ENCODE measurements around the gene ST8SIA1. TPM values are rescaled to one million over a fixed set of nuclear protein-coding genes. Genes with fewer than 3 reads are reported as not detected.

Gene ST8SIA1
- total RNA-seq, 1 experiment from 2014 or later, result not detected

- Histone ChIP-seq H3K9me3 (ENCODE audit: control insufficient read depth, low read depth, low read length) (no peaks in the 10 kb centered on the region), H3K4me2 (ENCODE audit: insufficient read depth, insufficient read length, low read length) (no peak overlapping the region), H4K8ac (replicated peaks; ENCODE audit: insufficient read length, low read depth, low read length) (no peak overlapping the region), H3K4ac (ENCODE audit: low read depth, low read length) (no peak overlapping the region), H2AFZ (ENCODE audit: low read length) (no peak overlapping the region), H2BK120ac (ENCODE audit: low read depth, low read length, poor library complexity, severe bottlenecking) (no peak overlapping the region), H3K27ac (ENCODE audit: insufficient read length, low read depth, low read length) (no peak overlapping the region), H2BK15ac (ENCODE audit: low read depth, low read length) (no peak overlapping the region), H4K20me1 (ENCODE audit: control insufficient read depth, insufficient read depth, insufficient read length) (no peaks in the 10 kb centered on the region), H3K4me1 (ENCODE audit: insufficient read depth, low read length) (no peaks in the 10 kb centered on the region), H2BK5ac (ENCODE audit: insufficient read length, low read length) (no peak overlapping the region), H3K23ac (ENCODE audit: insufficient read length, low read depth, low read length) (no peak overlapping the region), H3T11ph (ENCODE audit: low read length) (no peak overlapping the region), H3K79me2 (ENCODE audit: insufficient read depth, low read length) (no peaks in the 10 kb centered on the region), H3K27me3 (ENCODE audit: insufficient read depth, low read length) (no peaks in the 10 kb centered on the region), H3K23me2 (ENCODE audit: insufficient read length, low read depth, low read length, poor library complexity, severe bottlenecking) (no peaks in the 10 kb centered on the region), H3K79me1 (ENCODE audit: insufficient read depth, low read depth, low read length, poor library complexity, severe bottlenecking) (no peaks in the 10 kb centered on the region), H2BK20ac (ENCODE audit: low read depth, low read length, poor library complexity, severe bottlenecking) (no peak overlapping the region), H3K56ac (ENCODE audit: insufficient read length, low read depth, low read length) (no peak overlapping the region), H3K14ac (ENCODE audit: insufficient read depth, low read length) (no peak overlapping the region), H4K5ac (ENCODE audit: insufficient read length, low read depth, low read length) (no peak overlapping the region), H3K9ac (ENCODE audit: extremely low read depth, insufficient read length, low read length) (no peak overlapping the region), H2AK5ac (ENCODE audit: insufficient read length, low read length) (no peak overlapping the region), H3K18ac (ENCODE audit: insufficient read length, low read depth, low read length) (no peak overlapping the region), H4K91ac (ENCODE audit: insufficient read length, low read depth, low read length) (no peak overlapping the region), H2BK12ac (ENCODE audit: insufficient read length, low read depth, low read length) (no peak overlapping the region)
- TF ChIP-seq CTCF (conservative IDR thresholded peaks at IDR 0.05), result no peak
- WGBS (ENCODE audit: extremely low coverage, insufficient read length, low lambda C conversion rate), result no CpG with 5 or more reads among the region's 1 CpG
- no peaks in the 10 kb centered on the region for H3K4me1 Mint-ChIP-seq
- no peaks in the 10 kb centered on the region; a peak in 1 of 5 replicates for H3K9me3 Mint-ChIP-seq
- no peak for DNase-seq
- H3K36me3 Mint-ChIP-seq (ENCODE audit: insufficient read depth in 1 of 3, low read depth in 3 of 3), result no peaks in the 10 kb centered on the region
- H3K27me3 Mint-ChIP-seq (ENCODE audit: low read depth), result no peaks in the 10 kb centered on the region; the same call in 1 of the 2 replicates
- H3K27ac Mint-ChIP-seq, result no peak overlapping the region
- no peak overlapping the region for H3K4me3 Mint-ChIP-seq
These were observed 19.3 kb upstream of the ST8SIA1 start for GRCh38 chr12:22353615-22354325.
